T-cell (primary cell): ENCODE measurements around the gene INHBE. TPM values are rescaled to one million over a fixed set of nuclear protein-coding genes. Genes with fewer than 3 reads are reported as not detected.
"Not testable (repeated sequence)": the region's sequence is repeated elsewhere in the genome, so short reads cannot be mapped to it uniquely, and the experiment has no call there.

Experiments used
- ATAC-seq, 4 experiments: fragments of 200-7000 bp in 3 of 4; fragments of 150-1000 bp in 1 of 4; cut with Tn5 transposase; replicated peaks in 1 of 4; 1 replicate in 3 of 4; 2 replicates in 1 of 4; pipeline ENCODE4 v1.10.0; 2021; ENCODE audit warnings: moderate library complexity in 3 of 4, mild to moderate bottlenecking in 2 of 4, moderate number of reproducible peaks in 1 of 4
- CTCF ChIA-PET, 2 donors: fragments of 300-600 bp; sonication (Branson Sonifier 250); formaldehyde crosslinking; loops; one replicate each; lab custom pipeline; 2022; ENCODE audit warnings: antibody characterized with exemption in 2 of 2; lab: Charles Lee
- POLR2A ChIA-PET, 2 donors: fragments of 300-600 bp; sonication (Branson Sonifier 250); formaldehyde crosslinking; loops; one replicate each; lab custom pipeline; 2022; ENCODE audit warnings: antibody characterized with exemption in 2 of 2; lab: Charles Lee
- DNase-seq, 35 experiments: peaks; one replicate each; pipeline versions ENCODE4 v3.0.0 to v3.0.0-alpha.2; 2013 to 2023
- H3K27ac ChIP-seq: one replicate; pipeline ENCODE4 v1.5.1; 2013; ENCODE audit warnings: low read length
- H3K27me3 ChIP-seq, 2 experiments: replicated peaks in 1 of 2; 1 replicate in 1 of 2; 2 replicates in 1 of 2; pipeline versions ENCODE4 v1.6.1 to v1.7.0; 2013; ENCODE audit warnings: low read length in 1 of 2, mixed read lengths in 1 of 2; ENCODE audit not compliant: control insufficient read depth in 2 of 2, insufficient read depth in 2 of 2; ENCODE audit errors: extremely low read depth in 1 of 2
- H3K36me3 ChIP-seq, 2 donors: 1 replicate in 1 of 2; 2 replicates in 1 of 2; pipeline versions ENCODE4 v1.6.1 to v1.7.0; 2013; ENCODE audit warnings: low read length in 1 of 2; ENCODE audit not compliant: control insufficient read depth in 2 of 2, insufficient read depth in 1 of 2; ENCODE audit errors: extremely low read depth in 1 of 2
- H3K4me1 ChIP-seq, 2 experiments: 1 replicate in 1 of 2; 2 replicates in 1 of 2; pipeline versions ENCODE4 v1.6.1 to v1.7.0; 2013; ENCODE audit warnings: low read length in 2 of 2, mixed read lengths in 1 of 2; ENCODE audit not compliant: insufficient read depth in 2 of 2, control insufficient read depth in 1 of 2; ENCODE audit errors: extremely low read depth in 1 of 2
- H3K4me3 ChIP-seq, 2 donors: 1 replicate in 1 of 2; 2 replicates in 1 of 2; pipeline versions ENCODE4 v1.5.1 to v1.7.0; 2013; ENCODE audit warnings: mild to moderate bottlenecking in 2 of 2, low read length in 1 of 2, moderate library complexity in 1 of 2; ENCODE audit not compliant: control insufficient read depth in 1 of 2; ENCODE audit errors: extremely low read depth in 1 of 2
- H3K9me3 ChIP-seq: 2 replicates; pipeline ENCODE4 v1.7.0; 2013
- H3K27ac Mint-ChIP-seq, 2 donors: one replicate each; pipeline ENCODE4 v1.8.0; 2020 to 2021; ENCODE audit warnings: mild to moderate bottlenecking in 2 of 2, mixed read lengths in 2 of 2
- H3K27me3 Mint-ChIP-seq, 2 donors: one replicate each; pipeline ENCODE4 v1.8.0; 2021 to 2022; ENCODE audit warnings: mixed read lengths in 2 of 2
- H3K36me3 Mint-ChIP-seq: one replicate; pipeline ENCODE4 v1.8.0; 2021; ENCODE audit warnings: mixed read lengths
- H3K4me1 Mint-ChIP-seq, 3 donors: one replicate each; pipeline ENCODE4 v1.8.0; 2020 to 2022; ENCODE audit warnings: mixed read lengths in 3 of 3, mild to moderate bottlenecking in 1 of 3
- H3K4me3 Mint-ChIP-seq, 3 donors: one replicate each; pipeline ENCODE4 v1.8.0; 2020 to 2022; ENCODE audit warnings: mild to moderate bottlenecking in 3 of 3, mixed read lengths in 3 of 3, moderate library complexity in 3 of 3
- H3K9me3 Mint-ChIP-seq, 3 donors: one replicate each; pipeline ENCODE4 v1.8.0; 2020 to 2022; ENCODE audit warnings: mixed read lengths in 3 of 3
- WGBS: methylation state at CpG from one replicate; pipeline ENCODE4 v1.1.5; 2013; ENCODE audit warnings: missing lambda C conversion rate; ENCODE audit not compliant: insufficient coverage; 5-methylcytosine and 5-hydroxymethylcytosine counted together
- total RNA-seq, 35 experiments: library from RNA in 6 of 35; stranded (reverse) in 6 of 35; fragments of 120-200 nt in 1 of 35; gene quantifications; one replicate each; pipeline versions ENCODE4 v1.2.1 to v1.2.4 and lab custom pipeline; 2013 to 2026

Gene INHBE, protein sequence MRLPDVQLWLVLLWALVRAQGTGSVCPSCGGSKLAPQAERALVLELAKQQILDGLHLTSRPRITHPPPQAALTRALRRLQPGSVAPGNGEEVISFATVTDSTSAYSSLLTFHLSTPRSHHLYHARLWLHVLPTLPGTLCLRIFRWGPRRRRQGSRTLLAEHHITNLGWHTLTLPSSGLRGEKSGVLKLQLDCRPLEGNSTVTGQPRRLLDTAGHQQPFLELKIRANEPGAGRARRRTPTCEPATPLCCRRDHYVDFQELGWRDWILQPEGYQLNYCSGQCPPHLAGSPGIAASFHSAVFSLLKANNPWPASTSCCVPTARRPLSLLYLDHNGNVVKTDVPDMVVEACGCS
- under 1 TPM in 3 of 5 donors, not detected in 2; 0.09 to 0.13 (median 0.12) TPM for total RNA-seq
- not detected for total RNA-seq (2013)
- 0 to 0.22 (median 0) reads per million in 29 experiments for total RNA-seq (lab: John Stamatoyannopoulos, UW)

DNA sequence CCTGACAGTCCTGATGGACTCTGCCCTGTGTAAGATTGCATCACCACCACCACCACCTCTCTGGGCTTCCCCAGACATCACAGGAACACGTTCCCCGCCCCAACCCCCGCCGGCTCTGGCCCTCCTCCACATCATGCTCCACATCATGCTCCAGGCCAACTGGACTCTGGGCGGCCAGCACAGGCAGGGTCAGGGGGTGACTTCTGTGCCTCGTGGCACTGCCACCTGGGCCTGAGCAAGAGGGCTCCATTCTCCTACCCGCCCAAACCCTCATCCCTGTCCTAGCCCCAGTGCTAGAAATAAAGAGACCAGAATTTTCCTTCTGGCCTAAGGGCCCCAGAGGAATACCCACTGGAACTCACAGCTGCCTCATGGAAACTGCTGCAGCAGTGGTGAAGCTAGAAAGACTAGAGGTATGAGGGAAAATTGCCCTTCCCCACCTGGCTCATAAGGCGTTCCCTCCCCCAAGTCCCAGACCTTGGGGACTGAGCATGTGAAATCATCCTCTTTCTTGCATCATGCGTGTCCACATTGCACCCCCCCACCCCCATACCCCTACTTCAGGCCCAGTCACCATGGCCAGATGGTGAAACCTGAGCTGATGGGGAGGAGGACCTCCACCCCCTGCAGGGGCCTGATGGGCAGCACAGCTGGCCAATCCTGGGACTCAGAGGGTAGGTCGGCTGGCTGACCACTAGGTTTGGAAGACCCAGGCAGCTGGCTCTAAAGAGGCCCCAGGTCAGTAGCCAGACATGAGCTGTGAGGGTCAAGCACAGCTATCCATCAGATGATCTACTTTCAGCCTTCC lies at the start of gene INHBE:
Gene INHBE (plus strand): TSS at position 742 of the 808 bp plus-strand sequence. CDS start 230 bp downstream, outside the sequence.
- Histone ChIP-seq H3K36me3 (no peaks in the 10 kb centered on the region), H3K27ac (no peak within 1 kb of the TSS), H3K27me3 (peaks cover 0 to 33% of the 10 kb centered on the region in 2 experiments), H3K9me3 (no peaks in the 10 kb centered on the region), H3K4me1 (peaks cover 0 to 25% of the 10 kb centered on the region in 2 experiments), H3K4me3 (no peak within 1 kb of the TSS)
- H3K27me3 Mint-ChIP-seq = peaks cover 0 to 1% of the 10 kb centered on the region in 2 donors
- DNase-seq (no peak), ATAC-seq (no peak)
- H3K4me1 Mint-ChIP-seq = peaks cover 18 to 28% (median 19%) of the 10 kb centered on the region in 3 donors
- no peaks in the 10 kb centered on the region for H3K36me3 Mint-ChIP-seq
- 81% methylated on average over 7 of the region's 10 CpGs for WGBS
- ChIA-PET POLR2A (interaction anchor here in 1 of 2 donors (0.6 kb wide), 1 partner anchor 910 kb away, joined by 3 read pairs; no protein-coding TSS in a partner anchor), CTCF (interaction anchor here (0.5 to 1.0 kb wide), 4 partner anchors 66 to 244 kb away, joined by 3 to 4 read pairs (median 4); no protein-coding TSS in a partner anchor)
- no peak within 1 kb of the TSS for H3K27ac Mint-ChIP-seq
- H3K9me3 Mint-ChIP-seq = no peaks in the 10 kb centered on the region
- peak within 1 kb of the TSS in 2 of 3 donors; percentile 28 to 42 for H3K4me3 Mint-ChIP-seq

DNA sequence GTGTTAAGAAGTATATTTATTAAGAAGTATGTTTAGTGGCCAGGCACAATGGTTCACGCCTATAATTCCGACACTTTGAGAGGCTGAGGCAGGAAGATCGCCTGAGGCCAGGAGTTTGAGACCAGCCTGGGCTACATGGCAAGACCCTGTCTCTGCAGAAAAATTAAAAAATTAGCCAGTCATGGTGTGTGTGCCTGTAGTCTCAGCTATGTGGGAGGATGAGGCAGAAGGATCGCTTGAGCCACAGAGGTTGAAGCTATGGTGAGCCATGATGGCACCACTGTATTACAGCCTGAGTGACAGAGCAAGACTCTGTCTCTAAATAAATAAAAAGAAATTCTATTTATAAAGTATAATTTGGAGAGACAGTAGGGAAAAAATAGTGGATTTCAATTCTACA lies 44.6 kb upstream of the INHBE start:
- ChIA-PET POLR2A (interaction anchor here (0.6 to 0.7 kb wide), 2 partner anchors 40 to 115 kb away, joined by 3 to 7 read pairs; no protein-coding TSS in a partner anchor), CTCF (interaction anchor here (0.6 to 0.8 kb wide), 4 partner anchors 9 to 31 kb away, joined by 3 to 4 read pairs (median 4); no protein-coding TSS in a partner anchor)
- DNase-seq (no peak), ATAC-seq (no peak)
- Mint-ChIP-seq H3K9me3 (no peaks in the 10 kb centered on the region), H3K4me3 (no peak overlapping the region), H3K36me3 (peaks cover 9% of the 10 kb centered on the region), H3K27me3 (no peaks in the 10 kb centered on the region), H3K4me1 (peaks cover 32 to 35% (median 34%) of the 10 kb centered on the region in 3 donors), H3K27ac (no peak overlapping the region)
- WGBS = 100% methylated on average over 3 of the region's 4 CpGs
- Histone ChIP-seq H3K4me3 (no peak overlapping the region), H3K27ac (no peak overlapping the region), H3K36me3 (peaks cover 3 to 4% of the 10 kb centered on the region in 2 donors), H3K9me3 (no peaks in the 10 kb centered on the region), H3K27me3 (no peaks in the 10 kb centered on the region), H3K4me1 (no peaks in the 10 kb centered on the region)

DNA sequence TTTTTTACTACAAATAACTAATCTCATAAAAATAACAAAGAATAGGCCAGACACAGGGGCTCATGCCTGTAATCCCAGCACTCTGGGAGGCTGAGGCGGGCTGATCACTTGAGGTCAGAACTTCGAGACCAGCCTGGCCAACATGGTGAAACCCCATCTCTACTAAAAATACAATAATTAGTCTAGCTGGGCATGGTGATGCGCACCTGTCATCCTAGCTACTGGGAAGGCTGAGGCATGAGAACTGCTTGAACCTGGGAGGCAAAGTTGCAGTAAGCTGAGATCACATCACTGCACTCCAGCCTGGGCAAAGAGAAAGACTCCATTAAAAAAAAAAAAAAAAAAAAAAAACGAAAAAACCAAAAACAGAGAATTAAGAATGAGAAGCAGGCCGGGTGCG lies 40.9 kb upstream of the INHBE start:
- H3K4me3 ChIP-seq, DNase-seq, H3K9me3 Mint-ChIP-seq, H3K36me3 ChIP-seq, H3K27me3 Mint-ChIP-seq, H3K27me3 ChIP-seq, H3K27ac Mint-ChIP-seq, H3K9me3 ChIP-seq, H3K4me1 ChIP-seq, H3K27ac ChIP-seq, ATAC-seq, H3K36me3 Mint-ChIP-seq, H3K4me3 Mint-ChIP-seq: not testable (repeated sequence)
- ChIA-PET CTCF (interaction anchor here (0.7 to 0.8 kb wide), 4 partner anchors 21 to 415 kb away, joined by 3 to 10 read pairs (median 6); no protein-coding TSS in a partner anchor), POLR2A (interaction anchor here (0.6 to 0.7 kb wide), 3 partner anchors 13 to 158 kb away, joined by 3 to 9 read pairs (median 4); no protein-coding TSS in a partner anchor)
- H3K4me1 Mint-ChIP-seq = peaks cover 48 to 55% (median 48%) of the 10 kb centered on the region in 3 donors
- 100% methylated on average over 2 of the region's 6 CpGs for WGBS

DNA sequence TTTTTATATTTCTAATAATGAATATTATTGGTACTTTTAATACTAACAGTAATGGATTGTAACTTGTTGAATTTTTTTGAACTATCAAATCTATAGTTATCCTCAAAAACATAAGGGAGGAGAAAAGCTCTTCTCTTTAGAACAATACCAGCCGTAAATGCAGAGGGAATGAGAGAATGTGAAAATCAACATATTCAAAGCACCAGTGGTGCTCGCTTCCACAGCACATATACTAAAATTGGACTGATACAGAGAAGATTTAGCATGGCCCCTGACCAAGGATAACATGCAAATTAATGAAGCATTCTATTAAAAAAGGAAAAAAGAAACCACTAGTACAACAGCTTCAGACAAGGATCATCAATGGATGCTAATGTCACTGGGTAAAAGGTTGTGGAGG lies 40.0 kb upstream of the INHBE start:
- H3K4me3 ChIP-seq = no peak overlapping the region
- no peak overlapping the region for H3K27ac ChIP-seq
- Mint-ChIP-seq H3K27me3 (no peaks in the 10 kb centered on the region), H3K4me1 (peaks cover 54 to 60% (median 54%) of the 10 kb centered on the region in 3 donors), H3K4me3 (no peak overlapping the region), H3K36me3 (peaks cover 7% of the 10 kb centered on the region), H3K27ac (no peak overlapping the region), H3K9me3 (no peaks in the 10 kb centered on the region)
- DNase-seq = no peak
- POLR2A ChIA-PET = no interaction called here
- no peaks in the 10 kb centered on the region for H3K27me3 ChIP-seq
- H3K9me3 ChIP-seq = no peaks in the 10 kb centered on the region
- no peaks in the 10 kb centered on the region for H3K4me1 ChIP-seq
- CTCF ChIA-PET = no interaction called here
- no peak for ATAC-seq
- peaks cover 4 to 9% of the 10 kb centered on the region in 2 donors for H3K36me3 ChIP-seq
- WGBS = no CpG with 5 or more reads among the region's 2 CpGs

DNA sequence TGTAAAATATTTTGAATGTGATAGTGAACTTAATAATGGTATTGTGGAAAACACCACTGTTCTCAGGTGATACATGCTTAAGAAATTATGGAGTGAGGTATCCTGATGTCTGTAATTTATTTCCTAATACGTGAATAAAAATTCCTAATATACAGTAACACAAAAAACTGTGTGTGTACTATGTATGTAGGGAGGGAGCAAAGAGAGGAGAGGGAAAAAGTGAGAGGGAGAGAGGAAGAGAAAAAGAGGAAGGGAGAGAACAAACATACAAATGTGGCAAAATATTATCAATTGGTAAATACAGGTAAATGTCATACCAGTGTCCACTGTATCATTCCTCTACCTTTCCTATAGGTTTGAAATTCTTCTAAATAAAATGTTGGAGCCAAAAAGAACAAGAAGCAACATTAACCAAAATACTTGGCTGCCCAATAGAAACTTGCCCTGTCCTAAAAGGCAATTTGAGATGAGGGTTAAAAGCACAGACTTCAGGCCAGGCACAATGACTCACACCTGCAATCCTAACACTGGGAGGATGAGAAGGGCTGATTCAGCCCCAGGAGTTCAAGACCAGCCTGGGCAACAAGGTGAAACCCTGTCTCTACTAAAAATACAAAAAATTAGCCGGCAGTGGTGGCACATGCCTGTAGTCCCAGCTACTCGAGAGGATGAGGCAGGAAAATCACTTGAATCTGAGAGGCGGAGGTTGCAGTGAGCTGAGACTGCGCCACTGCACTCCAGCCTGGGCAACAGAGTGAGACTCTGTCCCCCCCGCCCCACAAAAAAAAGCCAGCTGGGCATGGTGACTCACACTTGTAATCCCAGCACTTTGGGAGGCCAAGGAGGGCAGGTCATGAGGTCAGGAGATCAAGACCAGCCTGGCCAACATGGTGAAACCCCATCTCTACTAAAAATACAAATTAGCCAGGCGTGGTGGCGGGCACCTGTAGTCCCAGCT lies 38.8 kb upstream of the INHBE start:
- Mint-ChIP-seq H3K9me3 (no peaks in the 10 kb centered on the region), H3K27me3 (no peaks in the 10 kb centered on the region), H3K36me3 (peaks cover 11% of the 10 kb centered on the region), H3K27ac (peak overlapping the region; percentile 11 to 60), H3K4me3 (no peak overlapping the region), H3K4me1 (peaks cover 56 to 61% (median 57%) of the 10 kb centered on the region in 3 donors)
- no peak for DNase-seq
- 93% methylated on average over 6 of the region's 8 CpGs for WGBS
- CTCF ChIA-PET = interaction anchor here in 1 of 2 donors (0.6 kb wide), 1 partner anchor 150 kb away, joined by 5 read pairs; no protein-coding TSS in a partner anchor
- ATAC-seq = no peak
- Histone ChIP-seq H3K36me3 (peaks cover 4 to 11% of the 10 kb centered on the region in 2 donors), H3K27me3 (no peaks in the 10 kb centered on the region), H3K4me3 (no peak overlapping the region), H3K27ac (no peak overlapping the region), H3K9me3 (no peaks in the 10 kb centered on the region), H3K4me1 (peaks cover 0 to under 1% of the 10 kb centered on the region in 2 experiments)
- POLR2A ChIA-PET = no interaction called here
